ENCODE data around the gene NPC2. TPM values are rescaled to one million over a fixed set of nuclear protein-coding genes. Genes with fewer than 3 reads are reported as not detected.

NPC2 gene
- total RNA-seq, 2 experiments from 2014 or later: 39.5 to 42.1 TPM

DNA sequence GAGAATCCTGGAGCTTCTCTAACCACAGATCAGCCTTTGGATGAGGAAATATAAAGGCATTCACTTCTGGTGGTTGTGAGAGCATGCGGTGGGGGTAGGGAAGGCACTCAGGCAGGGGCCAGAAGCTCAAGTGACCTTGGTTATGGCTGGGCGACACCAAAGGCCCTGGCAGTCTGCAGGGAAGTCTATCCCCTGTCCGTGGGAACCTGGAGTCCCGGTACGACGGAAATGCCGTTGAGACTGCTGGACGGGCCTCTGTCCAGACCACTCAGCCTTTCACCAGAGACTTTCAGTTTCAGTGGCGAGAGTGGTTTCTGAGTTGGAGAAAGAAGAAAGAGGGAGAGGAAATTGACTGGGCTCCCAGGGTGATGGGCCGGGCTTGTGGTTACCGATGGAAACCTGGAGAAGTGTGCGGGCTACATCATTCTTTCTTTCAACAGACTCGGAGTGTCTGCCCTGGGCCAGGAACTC lies 21.4 kb upstream of the NPC2 start:
- POLR2A ChIA-PET: interaction anchor here (0.8 kb wide), 1 partner anchor 308 kb away, joined by 5 read pairs; no protein-coding TSS in a partner anchor
- peak; percentile 20 for ATAC-seq (ENCODE audit: low read depth)
- Mint-ChIP-seq H3K4me3 (peak overlapping the region; percentile 52), H3K4me1 (peaks cover 13% of the 10 kb centered on the region), H3K27ac (peak overlapping the region; percentile 48), H3K27me3 (peaks cover 36% of the 10 kb centered on the region), H3K9me3 (no peaks in the 10 kb centered on the region), H3K36me3 (no peaks in the 10 kb centered on the region)
- no peak for DNase-seq

DNA sequence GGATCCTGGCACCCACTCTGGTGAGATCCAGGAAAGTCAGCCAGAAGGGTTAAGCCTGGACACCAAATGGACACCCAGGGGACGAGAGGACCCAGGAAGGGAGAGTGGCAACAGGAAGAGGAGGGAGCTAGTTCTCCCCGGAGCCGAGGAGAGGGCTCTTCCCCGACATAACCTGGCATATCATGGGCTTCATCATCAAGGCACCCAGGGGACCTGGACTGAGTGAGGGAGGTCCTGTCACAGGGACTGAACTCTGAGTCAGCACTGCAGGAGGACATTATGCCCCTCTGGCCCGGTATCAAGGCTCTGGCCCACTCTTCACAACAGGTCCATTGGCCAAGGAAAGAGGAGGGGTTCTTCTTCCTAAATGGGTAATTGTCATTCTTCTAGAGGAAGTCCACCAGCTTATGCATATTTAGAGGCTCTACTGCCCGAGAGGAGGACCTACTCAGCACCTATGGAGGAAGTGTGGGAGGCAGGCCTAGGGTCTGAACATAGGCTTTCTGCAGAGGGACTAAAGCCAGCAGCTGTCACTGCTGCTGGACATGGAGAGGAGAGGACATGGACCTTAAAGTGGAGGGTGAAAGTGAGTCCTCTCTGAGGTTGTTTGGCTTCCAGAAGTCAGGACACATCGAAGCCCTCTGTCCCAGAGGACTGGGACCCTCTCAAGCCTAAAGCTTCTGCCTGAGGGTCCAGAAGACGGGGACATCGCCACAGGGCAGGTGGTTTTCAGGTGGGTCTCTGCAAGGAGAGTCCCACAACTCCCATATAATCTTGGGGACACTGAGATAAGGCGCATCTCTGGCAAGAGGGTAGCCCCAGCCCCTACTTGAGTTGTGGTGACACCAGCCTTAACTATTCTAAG lies 19.1 kb upstream of the NPC2 start:
- ATAC-seq (ENCODE audit: low read depth) (no peak), DNase-seq (no peak)
- peaks cover 35% of the 10 kb centered on the region for H3K27me3 Mint-ChIP-seq
- POLR2A ChIA-PET: interaction anchor here (0.8 kb wide), 1 partner anchor 10 kb away, joined by 3 read pairs; no protein-coding TSS in a partner anchor
- no peak overlapping the region for H3K27ac Mint-ChIP-seq
- H3K4me3 Mint-ChIP-seq: no peak overlapping the region
- H3K9me3 Mint-ChIP-seq: no peaks in the 10 kb centered on the region
- H3K4me1 Mint-ChIP-seq: peaks cover 13% of the 10 kb centered on the region
- no peaks in the 10 kb centered on the region for H3K36me3 Mint-ChIP-seq

DNA sequence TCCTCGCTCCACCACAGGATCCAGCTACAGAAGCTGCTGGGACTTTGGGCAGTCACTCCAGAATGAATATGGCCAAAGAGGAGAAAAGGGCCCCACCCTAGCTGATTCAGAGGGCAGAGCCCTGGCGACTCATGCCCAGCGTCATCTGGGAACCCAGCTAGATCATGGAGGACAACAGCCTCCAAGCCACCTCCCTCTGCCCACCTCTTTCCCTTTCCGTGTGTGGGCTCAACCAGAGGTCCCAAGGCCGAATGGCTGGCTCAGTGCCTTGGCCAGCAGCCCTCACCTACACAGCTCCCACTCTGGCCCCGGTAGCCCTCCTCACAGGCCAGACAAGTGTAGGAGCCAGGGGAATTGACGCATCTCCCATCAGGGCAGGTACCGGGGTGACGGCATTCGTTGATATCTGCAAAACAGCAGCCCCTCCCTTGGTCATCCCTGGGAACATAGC lies 17.9 kb upstream of the NPC2 start:
- ATAC-seq (ENCODE audit: low read depth) (no peak), DNase-seq (no peak)
- H3K27ac Mint-ChIP-seq: no peak overlapping the region
- H3K4me1 Mint-ChIP-seq: peaks cover 13% of the 10 kb centered on the region
- POLR2A ChIA-PET: interaction anchor here (0.8 kb wide), 1 partner anchor 8 kb away, joined by 3 read pairs; no protein-coding TSS in a partner anchor
- no peaks in the 10 kb centered on the region for H3K36me3 Mint-ChIP-seq
- H3K27me3 Mint-ChIP-seq: peaks cover 30% of the 10 kb centered on the region
- no peaks in the 10 kb centered on the region for H3K9me3 Mint-ChIP-seq
- H3K4me3 Mint-ChIP-seq: no peak overlapping the region

DNA sequence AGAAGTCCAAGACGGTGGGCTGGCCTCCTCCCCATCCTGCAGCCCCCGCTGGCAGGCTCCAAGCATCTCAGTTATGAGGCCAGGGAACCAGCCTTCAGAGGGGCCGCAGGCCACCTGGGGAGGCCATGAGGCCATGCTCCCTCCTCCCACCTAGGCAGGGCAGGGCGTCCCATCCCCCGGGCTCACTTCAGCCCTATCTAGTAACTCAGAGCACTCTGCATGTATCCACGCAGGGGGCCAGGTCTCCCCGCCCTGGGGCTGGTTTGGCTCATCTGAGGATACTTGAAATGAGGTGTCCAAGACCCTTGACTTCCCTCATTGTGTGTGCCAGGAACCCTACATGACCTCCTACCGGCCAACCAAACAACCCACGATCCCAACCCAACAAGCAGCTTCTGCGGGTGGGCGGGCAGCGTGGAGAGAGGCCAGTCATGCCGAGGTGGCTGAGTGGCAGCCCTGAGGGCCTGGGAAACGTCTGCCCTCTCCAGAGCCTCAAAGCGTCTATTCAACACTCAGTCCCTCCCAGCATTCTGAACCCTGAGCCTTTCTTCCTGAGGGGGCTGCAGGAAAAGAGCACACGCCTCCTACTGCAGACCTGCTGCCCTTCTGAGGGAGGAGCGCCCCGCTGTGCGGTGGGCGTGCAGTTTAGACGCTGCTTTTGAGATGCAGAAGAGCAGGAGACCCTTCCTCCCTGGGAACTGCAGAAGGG lies 17.3 kb upstream of the NPC2 start:
- no peaks in the 10 kb centered on the region for H3K36me3 Mint-ChIP-seq
- H3K9me3 Mint-ChIP-seq: no peaks in the 10 kb centered on the region
- no peak overlapping the region for H3K27ac Mint-ChIP-seq
- POLR2A ChIA-PET: no interaction called here
- DNase-seq: peak; percentile 19
- peaks cover 10% of the 10 kb centered on the region for H3K4me1 Mint-ChIP-seq
- H3K27me3 Mint-ChIP-seq: peaks cover 26% of the 10 kb centered on the region
- no peak for ATAC-seq (ENCODE audit: low read depth)
- H3K4me3 Mint-ChIP-seq: no peak overlapping the region

DNA sequence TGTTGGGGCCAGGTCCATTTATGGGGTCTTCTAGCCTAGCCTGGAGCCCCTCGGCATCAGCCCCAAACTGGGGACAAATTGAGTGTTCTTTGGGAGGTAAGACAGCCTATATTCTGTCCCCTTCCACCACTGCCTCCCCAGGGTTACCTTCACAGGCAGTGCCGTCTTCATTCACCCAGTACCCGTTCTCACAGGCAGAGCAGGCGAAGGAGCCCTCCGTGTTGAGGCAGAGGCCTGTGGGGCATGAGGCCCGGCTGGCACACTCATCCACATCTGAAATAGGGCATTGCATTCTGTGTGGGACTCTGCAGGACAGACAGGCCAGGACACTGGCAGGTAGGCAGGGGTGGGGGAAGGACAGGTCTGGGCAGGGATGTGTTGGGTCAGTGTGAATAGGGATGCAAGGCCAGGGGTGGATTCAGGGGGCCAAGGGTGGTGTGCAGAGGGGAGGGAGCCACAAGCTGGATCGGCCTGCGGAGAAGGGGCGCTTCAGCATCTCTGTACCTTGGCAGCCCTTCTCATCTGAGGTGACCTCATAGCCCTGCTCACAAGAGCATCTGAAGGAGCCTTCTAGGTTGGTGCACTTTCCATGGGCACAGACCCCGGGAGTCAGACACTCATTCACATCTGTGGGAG lies 16.6 kb upstream of the NPC2 start:
- Mint-ChIP-seq H3K27me3 (peaks cover 24% of the 10 kb centered on the region), H3K36me3 (no peaks in the 10 kb centered on the region), H3K4me1 (peaks cover 8% of the 10 kb centered on the region), H3K4me3 (no peak overlapping the region), H3K27ac (no peak overlapping the region), H3K9me3 (no peaks in the 10 kb centered on the region)
- peak; percentile 26 for DNase-seq
- ATAC-seq (ENCODE audit: low read depth): no peak
- POLR2A ChIA-PET: no interaction called here

DNA sequence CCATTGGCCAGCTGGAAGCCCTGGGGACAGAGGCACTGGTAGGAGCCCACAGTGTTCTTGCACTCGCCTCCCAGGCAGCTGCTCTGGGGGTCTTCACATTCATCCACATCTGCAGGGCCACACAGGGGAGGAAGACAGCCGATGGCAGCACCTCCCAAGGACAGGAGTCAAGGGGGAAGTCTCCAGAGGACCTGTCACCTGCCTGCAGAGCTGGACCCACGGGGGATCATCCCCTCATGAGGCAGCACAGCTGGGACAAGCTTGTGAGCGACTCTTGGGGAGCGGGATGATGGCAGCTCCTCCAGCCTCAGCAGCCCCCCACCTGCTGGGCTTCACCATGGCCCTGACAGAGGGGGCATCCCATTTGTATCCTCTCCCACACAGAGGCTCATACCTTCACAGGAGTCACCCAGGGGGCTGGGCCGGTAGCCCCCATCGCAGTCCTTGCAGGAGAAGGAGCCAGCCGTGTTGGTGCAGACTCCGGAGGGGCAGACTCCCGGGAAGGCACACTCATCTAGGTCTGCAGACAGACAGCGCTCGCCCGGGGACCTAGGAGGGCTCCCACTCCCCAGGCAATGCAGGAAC lies 15.8 kb upstream of the NPC2 start:
- no peak for ATAC-seq (ENCODE audit: low read depth)
- DNase-seq: peak; percentile 17
- Mint-ChIP-seq H3K9me3 (no peaks in the 10 kb centered on the region), H3K4me3 (no peak overlapping the region), H3K4me1 (peaks cover 2% of the 10 kb centered on the region), H3K36me3 (no peaks in the 10 kb centered on the region), H3K27ac (no peak overlapping the region), H3K27me3 (peaks cover 17% of the 10 kb centered on the region)
- POLR2A ChIA-PET: no interaction called here

DNA sequence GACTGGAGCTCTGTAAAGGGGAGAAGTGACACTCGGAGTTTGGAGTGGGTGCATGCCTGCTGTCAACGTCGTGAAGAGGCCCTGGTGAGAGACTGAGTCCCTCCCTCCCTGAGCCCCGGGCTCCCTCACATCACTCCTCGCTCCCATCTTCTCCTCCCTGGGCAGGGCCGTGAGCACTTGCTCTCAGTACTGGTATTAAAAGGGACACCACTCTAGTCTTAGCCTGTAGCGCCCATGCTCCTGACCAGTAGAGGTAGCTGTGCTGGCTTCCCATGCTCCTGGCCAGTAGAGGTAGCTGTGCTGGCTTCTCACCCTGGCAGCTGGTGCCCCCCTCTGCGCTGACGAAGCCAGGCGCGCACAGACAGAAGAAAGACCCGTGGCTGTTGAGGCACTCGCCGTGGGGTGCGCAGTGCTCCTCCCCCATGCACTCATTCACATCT lies 15.2 kb upstream of the NPC2 start:
- ATAC-seq (ENCODE audit: low read depth): no peak
- Mint-ChIP-seq H3K4me3 (no peak overlapping the region), H3K9me3 (no peaks in the 10 kb centered on the region), H3K27ac (no peak overlapping the region), H3K27me3 (peaks cover 17% of the 10 kb centered on the region), H3K4me1 (no peaks in the 10 kb centered on the region), H3K36me3 (no peaks in the 10 kb centered on the region)
- peak; percentile 20 for DNase-seq
- POLR2A ChIA-PET: no interaction called here

DNA sequence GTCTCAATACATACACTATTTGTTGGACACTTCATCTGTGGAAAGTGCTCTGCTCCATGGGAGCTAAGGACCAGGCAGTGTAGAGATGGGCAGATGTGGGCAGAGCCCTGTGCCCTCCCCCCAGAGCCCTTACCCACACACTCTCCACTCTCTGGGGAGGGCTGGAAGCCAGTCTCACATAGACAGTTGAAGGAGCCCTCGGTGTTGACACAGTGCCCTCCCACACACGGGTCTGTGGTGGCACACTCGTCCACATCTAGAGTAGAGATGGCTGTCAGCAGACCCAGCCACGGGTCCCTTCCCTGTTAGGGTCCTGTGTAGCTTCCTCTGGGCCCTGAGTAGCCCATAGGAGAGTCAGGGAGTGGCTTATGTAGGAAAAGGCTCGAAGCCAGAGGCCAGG lies 14.7 kb upstream of the NPC2 start:
- POLR2A ChIA-PET: no interaction called here
- H3K4me1 Mint-ChIP-seq: no peaks in the 10 kb centered on the region
- H3K27ac Mint-ChIP-seq: no peak overlapping the region
- no peaks in the 10 kb centered on the region for H3K36me3 Mint-ChIP-seq
- DNase-seq (peak; percentile 19), ATAC-seq (ENCODE audit: low read depth) (no peak)
- peaks cover 14% of the 10 kb centered on the region for H3K27me3 Mint-ChIP-seq
- H3K9me3 Mint-ChIP-seq: no peaks in the 10 kb centered on the region
- no peak overlapping the region for H3K4me3 Mint-ChIP-seq

DNA sequence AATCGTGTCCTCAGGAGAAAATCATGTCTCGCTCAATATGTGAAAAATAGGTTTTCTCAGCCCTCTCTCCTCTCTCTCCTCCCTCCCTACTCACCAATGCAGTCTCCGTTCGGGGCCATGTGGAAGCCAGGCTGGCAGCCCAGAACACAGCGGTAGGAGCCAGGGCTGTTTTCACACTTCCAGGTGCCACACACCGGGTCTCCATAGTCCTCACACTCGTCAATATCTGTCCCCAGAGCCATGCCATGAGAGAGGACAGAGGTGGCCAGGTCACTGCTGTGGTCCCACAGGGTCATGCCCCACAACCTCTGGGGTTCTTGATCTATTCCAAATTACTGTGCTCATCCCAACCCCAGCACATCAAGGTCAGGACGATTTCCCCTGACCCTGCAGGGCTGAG lies 14.0 kb upstream of the NPC2 start:
- Mint-ChIP-seq H3K27me3 (peaks cover 9% of the 10 kb centered on the region), H3K4me3 (no peak overlapping the region), H3K27ac (no peak overlapping the region), H3K36me3 (no peaks in the 10 kb centered on the region), H3K9me3 (no peaks in the 10 kb centered on the region), H3K4me1 (no peaks in the 10 kb centered on the region)
- POLR2A ChIA-PET: no interaction called here
- ATAC-seq (ENCODE audit: low read depth): no peak
- no peak for DNase-seq

DNA sequence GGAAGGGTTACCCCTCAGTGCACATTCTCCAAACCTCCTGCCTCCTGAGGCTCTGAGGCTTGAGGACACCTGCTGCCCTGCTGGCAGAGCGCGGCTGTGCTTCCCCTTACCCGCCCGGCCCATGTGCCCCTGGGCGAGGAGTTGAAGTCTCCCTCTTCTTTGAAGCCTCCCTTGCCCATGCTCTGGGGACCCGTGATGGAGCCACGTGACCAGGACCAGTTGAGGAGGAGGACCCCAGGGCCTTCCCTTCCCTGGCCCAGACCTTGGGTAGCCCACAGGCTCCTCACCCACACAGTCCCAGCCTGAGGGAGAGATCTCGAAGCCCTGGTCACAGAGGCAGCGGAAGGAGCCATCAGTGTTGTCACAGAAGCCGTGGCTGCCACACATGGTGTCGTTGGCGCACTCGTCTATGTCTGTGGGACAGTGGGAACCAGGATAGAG lies 13.3 kb upstream of the NPC2 start:
- Mint-ChIP-seq H3K4me1 (no peaks in the 10 kb centered on the region), H3K4me3 (no peak overlapping the region), H3K36me3 (no peaks in the 10 kb centered on the region), H3K27ac (no peak overlapping the region), H3K27me3 (peaks cover 6% of the 10 kb centered on the region), H3K9me3 (no peaks in the 10 kb centered on the region)
- ATAC-seq (ENCODE audit: low read depth) (no peak), DNase-seq (peak; percentile 22)
- POLR2A ChIA-PET: no interaction called here

DNA sequence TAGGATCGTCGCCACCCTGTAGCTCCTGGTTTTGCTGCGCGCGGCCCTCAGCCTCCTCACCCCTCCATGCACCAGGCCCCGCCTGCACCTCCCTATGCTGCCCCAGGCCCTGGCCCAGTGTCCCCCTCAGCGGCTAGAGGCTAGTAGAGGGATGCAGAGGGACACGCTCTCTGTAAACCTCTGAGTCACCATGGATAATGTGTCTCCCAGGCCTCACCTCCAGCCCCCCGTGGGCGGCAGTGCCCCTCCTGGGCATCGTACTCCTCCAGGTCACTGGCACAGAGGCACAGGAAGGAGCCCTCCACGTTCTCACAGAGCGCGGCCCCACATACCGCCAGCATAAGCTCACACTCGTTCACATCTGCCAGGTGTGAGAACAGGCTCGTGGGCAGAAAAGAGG lies 12.7 kb upstream of the NPC2 start:
- peak; percentile 20 for DNase-seq
- H3K27ac Mint-ChIP-seq: no peak overlapping the region
- H3K27me3 Mint-ChIP-seq: peaks cover 6% of the 10 kb centered on the region
- H3K4me1 Mint-ChIP-seq: no peaks in the 10 kb centered on the region
- POLR2A ChIA-PET: no interaction called here
- no peaks in the 10 kb centered on the region for H3K9me3 Mint-ChIP-seq
- H3K36me3 Mint-ChIP-seq: no peaks in the 10 kb centered on the region
- ATAC-seq (ENCODE audit: low read depth): no peak
- no peak overlapping the region for H3K4me3 Mint-ChIP-seq

DNA sequence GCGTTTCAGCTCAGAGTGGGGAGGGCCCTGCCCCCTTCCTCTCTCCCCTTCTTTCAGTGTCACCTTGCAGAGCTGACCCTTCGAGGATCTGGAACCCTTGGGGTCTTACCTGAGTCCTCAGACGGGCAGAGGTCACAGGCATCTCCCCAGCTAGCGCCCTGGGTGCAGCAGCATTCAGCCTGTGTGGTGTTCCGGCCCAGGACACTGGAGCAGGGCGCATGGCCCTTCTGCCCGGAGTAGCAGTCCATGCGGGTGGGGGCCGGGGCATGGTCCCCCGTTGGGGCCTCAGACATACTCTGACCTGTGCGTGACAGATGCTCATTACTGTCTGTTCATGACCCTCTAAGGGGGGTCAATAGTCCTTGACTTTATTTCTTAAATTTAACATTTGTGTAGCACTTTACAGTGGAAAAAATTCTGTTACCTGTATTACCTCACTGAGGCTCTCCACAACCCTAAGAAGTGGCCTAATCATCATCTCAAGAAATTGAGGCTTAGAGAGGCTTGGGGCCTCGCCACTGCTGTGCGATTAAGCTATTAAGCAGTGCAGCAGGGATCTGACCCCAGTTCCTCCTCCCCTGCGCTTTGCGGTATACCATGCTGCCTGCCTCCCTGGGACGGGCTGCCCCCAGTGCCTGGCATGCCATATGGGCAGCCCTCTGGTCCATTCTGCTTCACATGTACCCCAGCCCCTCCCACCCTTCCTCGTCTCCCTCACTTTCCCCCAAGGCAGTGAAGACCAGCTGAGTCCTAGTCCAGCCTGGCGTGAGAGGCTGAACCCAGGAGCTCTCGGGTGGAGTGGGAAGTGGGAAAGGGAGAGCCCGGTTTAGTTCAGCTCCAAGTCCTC lies 12.0 kb upstream of the NPC2 start:
- ATAC-seq (ENCODE audit: low read depth) (no peak), DNase-seq (peak; percentile 16)
- no peaks in the 10 kb centered on the region for H3K36me3 Mint-ChIP-seq
- no peaks in the 10 kb centered on the region for H3K4me1 Mint-ChIP-seq
- H3K27me3 Mint-ChIP-seq: peaks cover 6% of the 10 kb centered on the region
- no peak overlapping the region for H3K4me3 Mint-ChIP-seq
- POLR2A ChIA-PET: no interaction called here
- no peak overlapping the region for H3K27ac Mint-ChIP-seq
- no peaks in the 10 kb centered on the region for H3K9me3 Mint-ChIP-seq
